Effector CD4-positive, alpha-beta T cell (primary cell): ENCODE data around the gene C1QTNF4.
"Not testable (repeated sequence)": the region's sequence is repeated elsewhere in the genome, so short reads cannot be mapped to it uniquely, and the experiment has no call there.

Source experiments
- DNase-seq: peaks from one replicate; pipeline ENCODE4 v3.0.0-alpha.2; 2020

The C1QTNF4 gene

GRCh38 chr11:47565340-47566148, 28.7 kb downstream of the C1QTNF4 start, which contains the start of gene PTPMT1:
Gene PTPMT1, plus strand, starts transcription at chr11:47565599. Its CDS starts 24 bp downstream, at chr11:47565623.
- peak; percentile 45 for DNase-seq

GRCh38 chr11:47564933-47565339, 29.3 kb downstream of the C1QTNF4 start:
- DNase-seq: no peak

- DNase-seq: not testable (repeated sequence)
Observed at GRCh38 chr11:47564366-47564765, 29.8 kb downstream of the C1QTNF4 start.

- not testable (repeated sequence) for DNase-seq
Observed at GRCh38 chr11:47562393-47562792, 31.8 kb downstream of the C1QTNF4 start.

- no peak for DNase-seq
Observed at GRCh38 chr11:47560426-47560825, 33.8 kb downstream of the C1QTNF4 start.

GRCh38 chr11:47558695-47559094, 35.5 kb downstream of the C1QTNF4 start:
- DNase-seq: no peak

- not testable (repeated sequence) for DNase-seq
Observed at GRCh38 chr11:47557004-47557403, 37.2 kb downstream of the C1QTNF4 start.

- no peak for DNase-seq
Observed at GRCh38 chr11:47553406-47553743, 40.8 kb downstream of the C1QTNF4 start.

- DNase-seq: peak; percentile 87
Observed at GRCh38 chr11:47552566-47553405, 41.4 kb downstream of the C1QTNF4 start, which contains the start of gene CELF1. Gene CELF1, minus strand, starts transcription at chr11:47553132. Its CDS starts 53,609 bp downstream, at chr11:47499523.

- no peak for DNase-seq
Observed at GRCh38 chr11:47552056-47552565, 42.1 kb downstream of the C1QTNF4 start.

- DNase-seq: no peak
Observed at GRCh38 chr11:47551086-47551485, 43.1 kb downstream of the C1QTNF4 start.

GRCh38 chr11:47550288-47551047, 43.7 kb downstream of the C1QTNF4 start:
- DNase-seq: no peak

GRCh38 chr11:47546274-47546673, 47.9 kb downstream of the C1QTNF4 start:
- DNase-seq: not testable (repeated sequence)

GRCh38 chr11:47545298-47545697, 48.9 kb downstream of the C1QTNF4 start:
- no peak for DNase-seq

GRCh38 chr11:47541070-47541469, 53.1 kb downstream of the C1QTNF4 start:
- DNase-seq: no peak

- DNase-seq: no peak
Observed at GRCh38 chr11:47539681-47540039, 54.6 kb downstream of the C1QTNF4 start.
